ENCODE measurements around the gene ABLIM2. TPM values are rescaled to one million over a fixed set of nuclear protein-coding genes. Genes with fewer than 3 reads are reported as not detected.

ABLIM2 gene
- total RNA-seq, 1 experiment from 2014 or later: 1.0 TPM

DNA sequence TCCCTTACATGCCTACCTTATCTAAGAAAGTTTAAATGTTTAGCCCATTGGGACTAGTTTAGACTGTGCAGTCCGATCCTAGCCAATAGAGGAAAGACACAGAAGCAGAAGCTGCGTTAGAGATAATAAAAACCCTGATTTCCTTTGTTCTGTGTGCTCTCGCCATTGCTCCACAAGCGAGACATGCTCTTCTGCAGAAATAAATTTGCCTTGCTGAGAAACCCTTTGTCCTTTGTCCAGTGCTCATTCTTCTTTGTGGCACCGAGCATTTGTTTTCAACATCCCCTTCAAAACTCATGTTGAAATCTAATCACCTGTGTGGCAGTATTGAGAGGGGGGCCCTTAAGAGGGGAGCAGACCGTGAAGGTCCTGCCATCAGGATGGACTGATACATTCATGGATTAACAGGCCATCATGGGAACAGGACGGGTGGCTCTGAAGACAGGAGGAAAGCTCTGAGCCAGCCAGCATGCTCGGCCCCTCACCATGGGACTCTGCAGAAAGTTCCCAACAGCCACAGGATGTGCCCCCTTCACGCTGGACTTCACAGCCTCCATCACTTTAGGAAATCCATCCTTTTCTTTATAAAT lies 94.5 kb downstream of the ABLIM2 start:
- Histone ChIP-seq H3K9me3 (ENCODE audit: control insufficient read depth, low read depth, low read length) (no peaks in the 10 kb centered on the region), H2BK120ac (ENCODE audit: low read depth, low read length, poor library complexity, severe bottlenecking) (no peak overlapping the region), H3K27ac (ENCODE audit: insufficient read length, low read depth, low read length) (no peak overlapping the region), H2BK20ac (ENCODE audit: low read depth, low read length, poor library complexity, severe bottlenecking) (no peak overlapping the region), H3K79me2 (ENCODE audit: insufficient read depth, low read length) (no peaks in the 10 kb centered on the region), H4K8ac (replicated peaks; ENCODE audit: insufficient read length, low read depth, low read length) (no peak overlapping the region), H3K23me2 (ENCODE audit: insufficient read length, low read depth, low read length, poor library complexity, severe bottlenecking) (no peaks in the 10 kb centered on the region), H3K18ac (ENCODE audit: insufficient read length, low read depth, low read length) (no peak overlapping the region), H2AK5ac (ENCODE audit: insufficient read length, low read length) (no peak overlapping the region), H3K9ac (ENCODE audit: extremely low read depth, insufficient read length, low read length) (no peak overlapping the region), H4K91ac (ENCODE audit: insufficient read length, low read depth, low read length) (no peak overlapping the region), H3K4me2 (ENCODE audit: insufficient read depth, insufficient read length, low read length) (no peak overlapping the region), H3K56ac (ENCODE audit: insufficient read length, low read depth, low read length) (no peak overlapping the region), H3K23ac (ENCODE audit: insufficient read length, low read depth, low read length) (no peak overlapping the region), H2AFZ (ENCODE audit: low read length) (no peak overlapping the region), H4K20me1 (ENCODE audit: control insufficient read depth, insufficient read depth, insufficient read length) (no peaks in the 10 kb centered on the region), H3K14ac (ENCODE audit: insufficient read depth, low read length) (no peak overlapping the region), H3K4ac (ENCODE audit: low read depth, low read length) (no peak overlapping the region), H3K27me3 (ENCODE audit: insufficient read depth, low read length) (no peaks in the 10 kb centered on the region), H3T11ph (ENCODE audit: low read length) (no peak overlapping the region), H2BK15ac (ENCODE audit: low read depth, low read length) (no peak overlapping the region), H3K79me1 (ENCODE audit: insufficient read depth, low read depth, low read length, poor library complexity, severe bottlenecking) (no peaks in the 10 kb centered on the region), H2BK12ac (ENCODE audit: insufficient read length, low read depth, low read length) (no peak overlapping the region), H3K4me1 (ENCODE audit: insufficient read depth, low read length) (no peaks in the 10 kb centered on the region), H2BK5ac (ENCODE audit: insufficient read length, low read length) (no peak overlapping the region), H4K5ac (ENCODE audit: insufficient read length, low read depth, low read length) (no peak overlapping the region)
- no CpG with 5 or more reads among the region's 9 CpGs for WGBS (ENCODE audit: extremely low coverage, insufficient read length, low lambda C conversion rate)
- H3K27me3 Mint-ChIP-seq (ENCODE audit: low read depth): peaks cover 3% of the 10 kb centered on the region
- no peak for DNase-seq
- H3K36me3 Mint-ChIP-seq (ENCODE audit: insufficient read depth in 1 of 3, low read depth in 3 of 3): peaks cover 9 to 21% (median 18%) of the 10 kb centered on the region in 3 experiments; a peak in 6 of 7 replicates
- H3K4me1 Mint-ChIP-seq: peaks cover 0 to 2% of the 10 kb centered on the region in 2 experiments; a peak in 1 of 4 replicates
- H3K4me3 Mint-ChIP-seq: no peak overlapping the region
- TF ChIP-seq, protein P1, sequence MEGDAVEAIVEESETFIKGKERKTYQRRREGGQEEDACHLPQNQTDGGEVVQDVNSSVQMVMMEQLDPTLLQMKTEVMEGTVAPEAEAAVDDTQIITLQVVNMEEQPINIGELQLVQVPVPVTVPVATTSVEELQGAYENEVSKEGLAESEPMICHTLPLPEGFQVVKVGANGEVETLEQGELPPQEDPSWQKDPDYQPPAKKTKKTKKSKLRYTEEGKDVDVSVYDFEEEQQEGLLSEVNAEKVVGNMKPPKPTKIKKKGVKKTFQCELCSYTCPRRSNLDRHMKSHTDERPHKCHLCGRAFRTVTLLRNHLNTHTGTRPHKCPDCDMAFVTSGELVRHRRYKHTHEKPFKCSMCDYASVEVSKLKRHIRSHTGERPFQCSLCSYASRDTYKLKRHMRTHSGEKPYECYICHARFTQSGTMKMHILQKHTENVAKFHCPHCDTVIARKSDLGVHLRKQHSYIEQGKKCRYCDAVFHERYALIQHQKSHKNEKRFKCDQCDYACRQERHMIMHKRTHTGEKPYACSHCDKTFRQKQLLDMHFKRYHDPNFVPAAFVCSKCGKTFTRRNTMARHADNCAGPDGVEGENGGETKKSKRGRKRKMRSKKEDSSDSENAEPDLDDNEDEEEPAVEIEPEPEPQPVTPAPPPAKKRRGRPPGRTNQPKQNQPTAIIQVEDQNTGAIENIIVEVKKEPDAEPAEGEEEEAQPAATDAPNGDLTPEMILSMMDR (conservative IDR thresholded peaks at IDR 0.05): no peak
- H3K9me3 Mint-ChIP-seq: peaks cover 22 to 23% of the 10 kb centered on the region in 2 experiments
- peak overlapping the region in 1 of 3 experiments; percentile 20; a peak in 1 of 7 replicates for H3K27ac Mint-ChIP-seq
